KMS-11 (cell line): ENCODE measurements around the gene NAA60.

Experiments
- H2AFZ ChIP-seq: fragments of 200-600 bp; sonication (generic); 2 replicates; pipeline ENCODE4 v1.6.1; 2016; ENCODE audit warnings: antibody characterized with exemption, mixed run types, low read depth
- H3K27ac ChIP-seq: fragments of 200-600 bp; sonication (generic); 2 replicates; pipeline ENCODE4 v1.6.1; 2016; ENCODE audit warnings: mild to moderate bottlenecking, mixed run types
- H3K27me3 ChIP-seq: fragments of 200-600 bp; sonication (generic); 2 replicates; pipeline ENCODE4 v1.6.1; 2017; ENCODE audit warnings: mild to moderate bottlenecking, low read depth, mixed run types, moderate library complexity; ENCODE audit not compliant: insufficient read depth
- H3K36me3 ChIP-seq: fragments of 200-600 bp; sonication (generic); 2 replicates; pipeline ENCODE4 v1.6.1; 2017; ENCODE audit warnings: mild to moderate bottlenecking, mixed run types; ENCODE audit not compliant: insufficient read depth
- H3K4me1 ChIP-seq: fragments of 200-600 bp; sonication (generic); 2 replicates; pipeline ENCODE4 v1.6.1; 2016; ENCODE audit warnings: mild to moderate bottlenecking, low read depth, mixed run types; ENCODE audit not compliant: poor library complexity, severe bottlenecking
- H3K4me2 ChIP-seq: fragments of 200-600 bp; sonication (generic); 2 replicates; pipeline ENCODE4 v1.7.0; 2016; ENCODE audit warnings: mild to moderate bottlenecking, mixed run types
- H3K4me3 ChIP-seq: fragments of 200-600 bp; sonication (generic); IDR thresholded peaks from 2 replicates; pipeline ENCODE4 v1.6.1; 2017; ENCODE audit warnings: low read depth, low read length, mixed read lengths; ENCODE audit not compliant: insufficient read depth
- H3K79me2 ChIP-seq: fragments of 200-600 bp; sonication (generic); 2 replicates; pipeline ENCODE4 v1.6.1; 2016; ENCODE audit warnings: low read depth, mixed run types; ENCODE audit not compliant: insufficient read depth
- H3K9ac ChIP-seq: fragments of 200-600 bp; sonication (generic); 2 replicates; pipeline ENCODE4 v1.6.1; 2016; ENCODE audit warnings: mild to moderate bottlenecking, mixed run types
- H4K20me1 ChIP-seq: fragments of 200-600 bp; sonication (generic); 2 replicates; pipeline ENCODE4 v1.6.1; 2016; ENCODE audit warnings: mild to moderate bottlenecking, mixed run types; ENCODE audit not compliant: insufficient read depth
- CTCF ChIP-seq: fragments of 200-600 bp; sonication (generic); conservative IDR thresholded peaks from 2 replicates; pipeline ENCODE4 v1.6.1; 2017; ENCODE audit warnings: low read depth, mild to moderate bottlenecking, antibody characterized with exemption, low read length, moderate library complexity, mixed read lengths

NAA60 gene

GRCh38 chr16:3536271-3536731 is 92.8 kb downstream of the NAA60 start:
- no peaks in the 10 kb centered on the region for H3K4me1 ChIP-seq
- H4K20me1 ChIP-seq: no peaks in the 10 kb centered on the region
- H2AFZ ChIP-seq: no peak overlapping the region
- H3K36me3 ChIP-seq: no peaks in the 10 kb centered on the region
- no peak overlapping the region for H3K27ac ChIP-seq
- no peaks in the 10 kb centered on the region for H3K79me2 ChIP-seq
- H3K9ac ChIP-seq: no peak overlapping the region
- H3K27me3 ChIP-seq: no peaks in the 10 kb centered on the region
- no peak overlapping the region for H3K4me2 ChIP-seq
- no peak overlapping the region for H3K4me3 ChIP-seq
- no peak for TF ChIP-seq CTCF
